Spleen (tissue), 11 donors: ENCODE measurements around the gene EPHB1. TPM values are rescaled to one million over a fixed set of nuclear protein-coding genes. Genes with fewer than 3 reads are reported as not detected.

Experiments used
- DNase-seq: peaks from one replicate; pipeline ENCODE4 v3.0.0-alpha.2; 2020
- H3K27ac ChIP-seq, 8 donors: fragments of 200-600 bp; sonication (generic) in 7 of 8; 1 replicate in 4 of 8; 2 replicates in 4 of 8; pipeline versions ENCODE4 v1.5.0 to v1.8.0; 2016 to 2021; ENCODE audit warnings: inconsistent platforms in 4 of 8, mild to moderate bottlenecking in 4 of 8, moderate library complexity in 1 of 8
- H3K27me3 ChIP-seq, 7 donors: fragments of 200-600 bp; sonication (generic) in 6 of 7; replicated peaks in 1 of 7; 1 replicate in 4 of 7; 2 replicates in 3 of 7; pipeline versions ENCODE4 v1.5.0 to v1.8.0; 2016 to 2021; ENCODE audit warnings: inconsistent platforms in 3 of 7, mild to moderate bottlenecking in 1 of 7
- H3K36me3 ChIP-seq, 6 donors: fragments of 200-600 bp; sonication (generic) in 5 of 6; 1 replicate in 4 of 6; 2 replicates in 2 of 6; pipeline versions ENCODE4 v1.5.0 to v1.8.0; 2016 to 2021; ENCODE audit warnings: inconsistent platforms in 2 of 6
- H3K4me1 ChIP-seq, 6 donors: fragments of 200-600 bp; sonication (generic) in 5 of 6; 1 replicate in 3 of 6; 2 replicates in 3 of 6; pipeline versions ENCODE4 v1.5.0 to v1.8.0; 2016 to 2021; ENCODE audit warnings: inconsistent platforms in 3 of 6
- H3K4me3 ChIP-seq, 8 donors: fragments of 200-600 bp; sonication (generic) in 7 of 8; 1 replicate in 4 of 8; 2 replicates in 4 of 8; pipeline versions ENCODE4 v1.5.0 to v1.8.0; 2016 to 2021; ENCODE audit warnings: inconsistent platforms in 4 of 8, mild to moderate bottlenecking in 4 of 8, moderate library complexity in 2 of 8
- H3K9me3 ChIP-seq, 8 donors: fragments of 200-600 bp; sonication (generic) in 7 of 8; 1 replicate in 4 of 8; 2 replicates in 4 of 8; pipeline versions ENCODE4 v1.5.0 to v1.8.0; 2016 to 2021; ENCODE audit warnings: inconsistent platforms in 4 of 8
- POLR2A ChIP-seq, 3 donors: fragments of 450-650 bp; IDR thresholded peaks; one replicate each; pipeline ENCODE4 v1.5.1; 2017; ENCODE audit warnings: antibody characterized with exemption in 3 of 3, mild to moderate bottlenecking in 1 of 3
- POLR2AphosphoS5 ChIP-seq, 3 donors: sonication (generic); formaldehyde crosslinking; IDR thresholded peaks; one replicate each; pipeline ENCODE4 v1.5.1; 2017; ENCODE audit warnings: antibody characterized with exemption in 3 of 3
- WGBS, 5 donors: extraction: QIAGEN DNeasy Blood & Tissue Kit in 3 of 5; methylation state at CpG; one replicate each; pipeline versions ENCODE4 v1.1.5 to v1.1.7; 2013 to 2018; 5-methylcytosine and 5-hydroxymethylcytosine counted together
- intact Hi-C: fragments of 100-400 bp; cut with DNase I; formaldehyde crosslinking; loops from one replicate; pipeline ENCODE4 v1.15.0; 2023; ENCODE audit warnings: low total_unique reads
- polyA plus RNA-seq, 3 donors: library from polyadenylated mRNA; stranded (reverse); fragments of 200-250 nt; gene quantifications; one replicate each; pipeline ENCODE4 v1.2.1, GENCODE V29; 2013
- total RNA-seq, 7 donors: library from RNA; depleted of rRNA in 3 of 7; stranded (reverse); fragments of >200 nt in 3 of 7; fragmentation: NEBNext Ultra II Directional in 4 of 7; extraction: Animal tissue kit (Norgen Biotek cat#: 25700) in 4 of 7; gene quantifications; one replicate each; pipeline versions ENCODE4 v1.1.0 to v1.2.1, GENCODE V29; 2016 to 2021
- TF ChIP-seq, protein P1 (sequence below), 11 experiments: fragments of 200-600 bp in 7 of 11; fragments of 450-650 bp in 4 of 11; sonication (generic) in 4 of 11; IDR thresholded peaks in 8 of 11; conservative IDR thresholded peaks in 3 of 11; 1 replicate in 7 of 11; 2 replicates in 4 of 11; pipeline versions ENCODE4 v1.4.0 to v1.8.0; 2016 to 2021; ENCODE audit warnings: antibody characterized with exemption in 11 of 11, inconsistent platforms in 4 of 11, mild to moderate bottlenecking in 1 of 11
- donor health status: healthy with polysubstance abuse.
- donor health status: DM: no; HTN: no; CAD: no; lungs with moderate emphysema.
- donor health status: DM: no; HTN: no; CAD: no.
- donor health status: Bipolar disorder and iron deficiency.
- donor health status: healthy.
- donor health status: DM: no; HTN: no; CAD: no.
- donor health status: DM: yes; HTN: yes; CAD: no.

Gene EPHB1
- total and polyA plus RNA-seq, 10 donors, result 0.20 to 14.0 (median 3.0) TPM

DNA sequence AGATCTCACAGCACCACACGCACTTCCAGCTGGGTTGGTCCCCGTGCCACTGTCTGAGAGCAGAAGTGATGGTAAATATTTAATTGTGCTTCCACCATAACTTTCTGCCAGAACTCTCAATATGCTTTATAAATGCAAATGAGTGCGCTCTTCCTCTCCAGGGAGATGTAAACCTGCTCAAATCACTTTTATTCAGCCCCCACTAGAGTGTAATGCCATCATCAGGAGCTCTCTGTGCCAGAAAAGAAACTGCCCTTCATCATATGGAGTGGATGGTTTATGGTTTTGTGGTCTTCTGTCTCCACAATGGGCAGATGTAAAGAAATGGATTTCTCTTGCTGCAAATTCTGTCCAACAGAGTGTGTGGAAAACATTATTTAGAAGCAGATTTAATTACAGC lies 127.0 kb downstream of the EPHB1 start:
- H3K36me3 ChIP-seq, result no peaks in the 10 kb centered on the region
- H3K27ac ChIP-seq, result no peak overlapping the region
- peaks cover 0 to 27% (median 17%) of the 10 kb centered on the region in 8 donors for H3K9me3 ChIP-seq
- no peak for DNase-seq
- intact Hi-C loops, result no loop called here
- WGBS, 5 donors, result 86 to 100% (median 90%) methylated on average over 2 to 3 of the region's 3 CpGs
- H3K4me3 ChIP-seq, result no peak overlapping the region
- no peaks in the 10 kb centered on the region for H3K27me3 ChIP-seq
- H3K4me1 ChIP-seq, result no peaks in the 10 kb centered on the region
- TF ChIP-seq, protein P1, sequence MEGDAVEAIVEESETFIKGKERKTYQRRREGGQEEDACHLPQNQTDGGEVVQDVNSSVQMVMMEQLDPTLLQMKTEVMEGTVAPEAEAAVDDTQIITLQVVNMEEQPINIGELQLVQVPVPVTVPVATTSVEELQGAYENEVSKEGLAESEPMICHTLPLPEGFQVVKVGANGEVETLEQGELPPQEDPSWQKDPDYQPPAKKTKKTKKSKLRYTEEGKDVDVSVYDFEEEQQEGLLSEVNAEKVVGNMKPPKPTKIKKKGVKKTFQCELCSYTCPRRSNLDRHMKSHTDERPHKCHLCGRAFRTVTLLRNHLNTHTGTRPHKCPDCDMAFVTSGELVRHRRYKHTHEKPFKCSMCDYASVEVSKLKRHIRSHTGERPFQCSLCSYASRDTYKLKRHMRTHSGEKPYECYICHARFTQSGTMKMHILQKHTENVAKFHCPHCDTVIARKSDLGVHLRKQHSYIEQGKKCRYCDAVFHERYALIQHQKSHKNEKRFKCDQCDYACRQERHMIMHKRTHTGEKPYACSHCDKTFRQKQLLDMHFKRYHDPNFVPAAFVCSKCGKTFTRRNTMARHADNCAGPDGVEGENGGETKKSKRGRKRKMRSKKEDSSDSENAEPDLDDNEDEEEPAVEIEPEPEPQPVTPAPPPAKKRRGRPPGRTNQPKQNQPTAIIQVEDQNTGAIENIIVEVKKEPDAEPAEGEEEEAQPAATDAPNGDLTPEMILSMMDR (IDR thresholded peaks at IDR 0.05 in 8 of 11, conservative IDR thresholded peaks at IDR 0.05 in 3 of 11), result no peak
- no peak for TF ChIP-seq POLR2AphosphoS5 (IDR thresholded peaks at IDR 0.05)
- TF ChIP-seq POLR2A (IDR thresholded peaks at IDR 0.05), result no peak

DNA sequence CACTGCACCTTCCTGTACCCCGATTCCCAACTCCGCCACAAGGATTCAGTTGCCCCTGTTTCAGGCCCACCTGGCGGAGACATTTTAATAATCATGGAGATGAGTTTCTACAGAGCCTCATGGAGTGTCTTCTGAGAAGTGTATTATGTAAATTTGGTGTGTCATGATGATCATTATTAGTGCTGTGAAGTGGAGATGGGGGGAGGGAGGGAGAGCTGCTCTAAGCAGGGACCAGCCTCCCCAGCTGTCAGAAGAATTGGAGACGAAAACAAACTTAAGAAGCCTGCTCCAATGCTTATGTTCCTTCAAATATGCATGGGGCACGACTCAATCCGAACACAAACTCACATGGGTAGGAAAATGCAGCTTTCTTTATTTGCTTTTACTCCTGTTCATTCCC lies 127.8 kb downstream of the EPHB1 start:
- DNase-seq, result no peak
- WGBS, 5 donors, result 87 to 94% (median 91%) methylated on average over 6 of the region's 6 CpGs
- TF ChIP-seq POLR2A (IDR thresholded peaks at IDR 0.05) (no peak), POLR2AphosphoS5 (IDR thresholded peaks at IDR 0.05) (no peak)
- TF ChIP-seq, protein P1 (IDR thresholded peaks at IDR 0.05 in 8 of 11, conservative IDR thresholded peaks at IDR 0.05 in 3 of 11), result no peak
- intact Hi-C loops, result no loop called here
- Histone ChIP-seq H3K27me3 (no peaks in the 10 kb centered on the region), H3K27ac (no peak overlapping the region), H3K36me3 (no peaks in the 10 kb centered on the region), H3K4me3 (no peak overlapping the region), H3K4me1 (no peaks in the 10 kb centered on the region), H3K9me3 (peaks cover 0 to 27% (median 17%) of the 10 kb centered on the region in 8 donors)

DNA sequence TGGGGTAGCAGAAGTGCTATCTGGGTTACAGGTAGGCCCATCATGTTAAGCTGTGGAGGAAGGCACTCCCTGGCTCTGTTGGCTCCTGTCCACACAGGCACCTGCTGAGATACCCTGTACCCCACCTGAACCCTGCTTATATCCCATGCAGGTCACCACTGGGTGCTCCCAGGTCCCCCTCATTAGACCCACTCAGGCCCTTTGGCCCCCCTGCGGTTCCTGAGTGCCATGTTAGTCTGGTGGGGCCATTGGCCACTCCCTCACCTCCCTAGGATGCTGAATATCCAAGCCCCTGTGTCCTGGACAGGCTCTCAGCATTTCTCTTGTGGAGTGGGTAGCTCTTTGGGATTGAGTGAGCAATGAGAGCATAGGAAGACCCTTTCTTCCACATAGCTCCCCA lies 128.2 kb downstream of the EPHB1 start:
- H3K9me3 ChIP-seq, result peaks cover 0 to 27% (median 17%) of the 10 kb centered on the region in 8 donors
- WGBS, 5 donors, result 81 to 100% (median 87%) methylated on average over 1 of the region's 1 CpG
- no peak for DNase-seq
- no peak overlapping the region for H3K4me3 ChIP-seq
- H3K27ac ChIP-seq, result no peak overlapping the region
- no peaks in the 10 kb centered on the region for H3K4me1 ChIP-seq
- no peaks in the 10 kb centered on the region for H3K36me3 ChIP-seq
- TF ChIP-seq POLR2AphosphoS5 (IDR thresholded peaks at IDR 0.05) (no peak), POLR2A (IDR thresholded peaks at IDR 0.05) (no peak)
- TF ChIP-seq, protein P1 (IDR thresholded peaks at IDR 0.05 in 8 of 11, conservative IDR thresholded peaks at IDR 0.05 in 3 of 11), result no peak
- H3K27me3 ChIP-seq, result no peaks in the 10 kb centered on the region
- intact Hi-C loops, result no loop called here

DNA sequence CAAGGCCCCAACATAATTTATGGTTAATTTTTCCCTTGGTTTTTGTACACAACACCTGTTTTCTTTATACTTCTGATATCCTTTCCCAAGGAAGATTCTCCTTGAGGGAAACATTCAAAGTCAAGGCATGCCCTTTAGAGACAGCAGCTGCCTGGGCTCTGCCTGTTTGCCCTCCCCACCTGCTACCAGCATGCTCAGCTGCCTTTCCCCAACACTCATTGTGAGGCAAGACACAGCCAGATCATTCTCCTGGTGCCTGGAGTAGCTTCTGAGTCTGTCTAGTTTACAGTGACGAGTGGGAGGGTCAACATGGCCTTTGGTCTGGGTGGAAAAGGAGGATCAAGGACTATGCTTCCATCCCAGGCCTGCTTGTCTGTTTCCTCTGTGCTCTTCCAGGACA lies 132.5 kb downstream of the EPHB1 start:
- Histone ChIP-seq H3K4me1 (no peaks in the 10 kb centered on the region), H3K27ac (no peak overlapping the region), H3K9me3 (peaks cover 0 to 27% (median 17%) of the 10 kb centered on the region in 8 donors), H3K27me3 (no peaks in the 10 kb centered on the region), H3K36me3 (no peaks in the 10 kb centered on the region), H3K4me3 (no peak overlapping the region)
- intact Hi-C loops, result no loop called here
- WGBS, 5 donors, result 74 to 93% (median 83%) methylated on average over 1 of the region's 1 CpG
- no peak for DNase-seq
- TF ChIP-seq, protein P1 (IDR thresholded peaks at IDR 0.05 in 8 of 11, conservative IDR thresholded peaks at IDR 0.05 in 3 of 11), result no peak
- no peak for TF ChIP-seq POLR2AphosphoS5 (IDR thresholded peaks at IDR 0.05)
- TF ChIP-seq POLR2A (IDR thresholded peaks at IDR 0.05), result no peak
